ENCODE results near the gene ARHGEF4.

ARHGEF4 gene

DNA sequence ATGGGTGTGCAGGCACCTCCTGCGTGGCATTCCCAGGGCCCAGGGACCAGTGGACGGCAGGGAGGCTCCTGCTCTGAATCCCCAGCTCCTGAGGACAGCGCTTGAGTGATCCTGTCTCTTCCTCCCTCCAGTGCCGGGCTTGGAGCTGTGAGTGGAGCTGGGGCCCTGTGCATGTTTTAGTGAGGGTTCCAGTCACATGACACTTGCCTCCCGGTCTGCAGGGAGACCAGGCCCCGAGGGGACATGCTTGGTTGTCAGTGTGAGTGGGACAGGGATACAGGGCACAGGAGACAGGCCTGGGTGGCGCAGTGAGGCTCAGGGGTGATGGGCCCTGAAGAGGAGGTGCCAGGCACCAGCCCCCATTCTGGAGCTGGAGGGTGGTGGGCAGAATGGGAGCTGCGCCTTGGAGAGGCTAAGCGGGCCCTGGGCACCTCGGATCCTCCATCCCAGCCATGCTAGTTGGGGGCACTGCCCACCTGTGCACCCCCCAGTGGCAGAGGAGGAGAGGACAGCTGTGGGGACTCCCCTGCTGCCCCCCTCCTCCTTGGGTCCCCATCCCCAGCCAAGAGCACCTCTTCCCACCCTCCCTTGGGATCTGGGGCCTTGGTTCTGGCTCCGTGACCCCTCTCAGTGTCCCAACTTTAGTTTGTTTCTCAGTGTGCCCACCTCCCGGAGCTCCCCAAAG, 12.0 kb downstream of the ARHGEF4 start:
- no peak for DNase-seq (ENCODE audit: low read depth, low spot score)
- no peak overlapping the region for H3K4me3 ChIP-seq (ENCODE audit: low read length)

DNA sequence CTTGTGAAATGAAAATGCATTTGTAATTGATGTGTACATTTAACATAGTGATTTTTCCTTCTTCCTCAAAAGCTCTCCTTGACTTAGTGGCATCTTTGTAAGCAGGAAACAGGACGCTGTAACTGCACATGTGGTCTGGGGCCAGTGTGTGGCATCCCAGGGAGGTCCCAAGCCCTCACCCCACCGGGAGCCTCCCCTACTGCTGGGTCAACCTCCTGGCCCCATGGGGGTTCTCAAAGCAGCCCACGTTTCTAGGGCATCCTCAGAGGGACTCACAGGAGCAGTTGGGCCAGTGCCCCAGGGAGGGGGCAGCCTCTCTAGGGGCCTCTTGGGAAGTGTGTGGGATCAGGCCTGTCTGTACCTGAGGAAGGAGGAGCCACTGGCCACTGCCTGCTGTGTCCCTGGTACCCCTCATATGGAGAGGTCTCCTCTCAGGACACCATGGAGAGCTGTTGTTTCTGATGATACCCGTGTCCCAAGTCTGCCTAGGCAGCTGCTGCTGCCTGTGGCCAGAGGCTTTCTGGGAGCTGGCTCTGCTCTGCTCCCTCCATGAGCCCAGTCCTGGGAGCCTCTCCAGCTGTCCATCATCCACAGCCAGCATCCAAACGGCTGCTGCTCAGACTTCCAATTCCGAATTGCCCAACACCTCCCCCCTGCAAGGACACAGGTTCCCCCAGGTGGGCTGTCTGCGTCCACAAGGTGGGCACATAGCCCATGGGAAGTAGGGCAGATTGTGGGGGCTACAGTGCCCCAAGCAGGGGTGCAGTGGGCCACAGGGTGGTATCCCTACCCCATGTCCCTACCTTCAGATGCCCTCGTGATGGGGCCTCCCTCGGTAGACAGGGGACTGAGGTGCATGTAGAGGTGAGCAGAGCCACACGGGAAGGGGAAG, 13.4 kb downstream of the ARHGEF4 start:
- no peak for DNase-seq (ENCODE audit: low read depth, low spot score)
- no peak overlapping the region for H3K4me3 ChIP-seq (ENCODE audit: low read length)

DNA sequence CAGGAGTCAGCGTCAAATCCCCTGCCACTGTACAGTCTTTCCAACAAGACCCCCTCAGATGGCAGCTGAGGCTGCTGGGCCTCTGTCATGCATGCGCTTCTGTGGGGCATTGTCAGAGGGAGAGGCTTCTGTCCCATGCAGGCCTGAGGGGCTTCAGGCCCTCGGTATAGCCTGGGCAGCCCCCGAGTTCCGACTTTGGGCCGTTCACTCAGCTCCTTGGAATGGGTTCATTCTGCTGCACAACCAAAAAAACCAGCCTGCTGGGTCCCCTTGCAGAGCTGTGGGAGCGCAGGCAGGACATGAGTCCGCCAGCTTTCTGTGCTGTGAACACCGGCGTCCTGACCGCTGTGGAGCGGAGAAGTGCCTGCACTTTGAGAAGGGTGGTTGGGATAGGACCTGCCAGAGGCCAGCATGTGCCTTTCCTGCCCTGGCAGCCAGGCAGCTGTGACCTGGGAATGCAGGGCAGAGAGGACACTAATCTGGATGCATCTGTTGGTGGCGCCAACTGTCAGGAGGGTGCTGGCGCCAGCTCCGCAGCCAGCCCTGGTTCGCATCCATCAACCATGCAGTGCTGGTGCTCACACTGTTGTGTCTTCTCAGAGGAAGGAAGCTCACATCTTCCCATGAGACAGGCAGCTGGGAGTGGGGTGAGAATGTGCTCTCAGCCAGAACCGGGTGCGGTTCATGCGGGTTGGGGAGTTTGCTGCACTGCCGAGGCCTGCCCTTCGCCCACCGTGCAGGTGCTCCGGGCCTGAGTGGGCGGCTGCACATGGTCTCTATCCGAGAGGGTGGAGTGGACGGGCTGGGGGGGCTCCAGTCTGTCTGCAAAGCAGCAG, 14.3 kb downstream of the ARHGEF4 start:
- H3K4me3 ChIP-seq (ENCODE audit: low read length) = no peak overlapping the region
- DNase-seq (ENCODE audit: low read depth, low spot score) = no peak

DNA sequence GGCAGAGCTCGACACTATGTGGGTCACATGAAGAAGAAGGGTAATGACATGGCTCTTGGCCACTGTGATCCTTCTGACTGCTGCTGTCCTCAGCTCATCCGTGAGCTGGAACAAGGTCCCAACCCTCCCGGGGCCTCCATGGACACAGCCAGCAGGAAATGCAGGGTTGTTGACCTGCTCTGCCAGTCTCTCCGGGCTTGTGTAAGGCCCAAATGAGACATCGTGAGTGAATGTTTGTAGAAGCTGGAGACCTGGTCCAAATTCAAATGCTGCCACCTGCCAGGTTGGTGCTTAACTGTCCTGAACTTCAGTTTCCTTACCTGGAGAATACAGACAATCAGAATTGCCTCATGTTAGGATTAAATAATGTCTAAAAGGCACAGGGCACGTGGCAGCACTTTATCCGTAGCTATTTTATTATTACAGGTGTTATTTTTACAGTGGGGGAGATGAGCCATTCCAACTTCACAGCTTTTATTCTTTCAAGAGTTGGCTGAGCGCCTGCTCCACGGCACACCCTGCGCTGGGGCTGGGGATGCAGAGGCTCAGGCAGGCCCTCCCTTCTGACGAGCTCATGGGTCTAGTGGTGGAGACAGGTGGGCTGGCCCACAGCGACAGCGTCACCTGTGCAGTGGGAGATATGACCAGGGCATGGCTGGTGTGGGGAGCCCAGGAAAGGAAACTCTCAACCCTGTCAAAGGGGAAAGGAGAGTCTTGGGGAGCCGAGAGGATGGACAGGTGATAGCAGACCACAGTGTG, 15.1 kb downstream of the ARHGEF4 start:
- H3K4me3 ChIP-seq (ENCODE audit: low read length) = no peak overlapping the region
- DNase-seq (ENCODE audit: low read depth, low spot score) = no peak

DNA sequence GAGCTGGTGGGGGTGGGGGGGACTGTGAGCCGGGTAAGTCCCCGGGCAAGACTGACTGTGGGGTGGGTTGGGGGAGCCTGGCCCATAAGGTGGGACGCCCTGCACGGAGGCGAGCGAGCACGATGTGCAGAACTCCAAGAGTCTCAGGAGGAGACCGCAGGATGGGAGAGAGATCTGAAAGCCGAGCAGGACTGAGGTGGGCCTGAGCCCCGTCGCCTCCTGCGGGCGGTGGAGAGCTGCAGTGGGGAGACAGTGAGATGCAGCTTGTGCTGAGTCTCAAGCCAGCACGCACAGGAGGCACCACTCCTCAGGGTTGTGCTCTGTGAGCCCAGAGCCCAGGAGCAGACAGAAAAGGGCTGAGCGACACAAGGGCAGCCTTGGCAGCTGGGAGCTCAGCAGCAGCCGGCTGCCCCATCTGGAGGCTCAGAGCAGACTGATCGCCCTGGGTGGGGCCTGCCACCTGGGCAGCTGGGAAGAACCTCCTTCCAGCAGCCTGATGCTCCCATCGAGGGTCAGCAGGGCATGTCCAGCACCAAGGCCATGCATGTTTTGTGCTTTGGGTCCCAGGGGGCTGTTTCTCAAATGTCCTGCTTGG, 15.9 kb downstream of the ARHGEF4 start:
- no peak for DNase-seq (ENCODE audit: low read depth, low spot score)
- no peak overlapping the region for H3K4me3 ChIP-seq (ENCODE audit: low read length)

DNA sequence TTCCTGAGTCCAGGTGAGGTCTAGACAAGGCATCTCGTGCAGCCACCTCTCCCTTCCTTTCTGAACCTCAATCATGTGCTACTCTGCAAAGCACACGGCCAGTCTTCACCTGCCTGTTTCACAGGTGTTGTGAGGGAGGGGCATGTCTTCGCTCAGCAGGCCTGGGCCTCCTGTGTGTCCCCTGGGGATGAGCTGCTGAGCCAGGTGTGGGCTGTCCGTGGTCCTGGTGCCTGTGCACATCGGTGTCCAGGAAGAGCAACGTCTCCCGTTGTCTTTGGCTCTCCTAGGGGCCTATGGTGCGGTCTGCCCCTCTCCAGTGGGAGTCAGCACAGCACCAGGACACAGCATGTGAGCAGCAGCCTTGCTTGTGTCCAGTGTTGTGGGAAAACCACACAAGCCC, 16.7 kb downstream of the ARHGEF4 start:
- no peak overlapping the region for H3K4me3 ChIP-seq (ENCODE audit: low read length)
- DNase-seq (ENCODE audit: low read depth, low spot score) = no peak

DNA sequence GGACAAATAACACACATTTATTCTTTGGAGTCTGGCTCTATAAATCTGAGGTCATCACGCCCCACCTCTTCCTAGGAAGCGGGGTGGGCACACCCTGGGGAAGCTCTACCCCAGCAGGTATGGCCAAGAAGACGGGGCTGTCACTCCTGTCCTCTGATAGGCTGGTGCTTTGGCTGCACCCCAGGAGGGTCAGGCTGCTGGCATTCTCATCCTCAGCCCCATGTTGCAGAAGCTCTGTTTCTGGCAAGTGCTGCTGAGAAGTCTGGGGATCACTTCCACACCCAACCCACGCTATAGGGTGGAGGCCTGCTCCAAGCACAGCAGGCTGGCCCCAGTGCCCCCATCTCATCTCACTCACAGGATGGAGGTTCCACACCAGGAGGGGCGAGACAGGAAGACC, 17.6 kb downstream of the ARHGEF4 start:
- no peak overlapping the region for H3K4me3 ChIP-seq (ENCODE audit: low read length)
- no peak for DNase-seq (ENCODE audit: low read depth, low spot score)

DNA sequence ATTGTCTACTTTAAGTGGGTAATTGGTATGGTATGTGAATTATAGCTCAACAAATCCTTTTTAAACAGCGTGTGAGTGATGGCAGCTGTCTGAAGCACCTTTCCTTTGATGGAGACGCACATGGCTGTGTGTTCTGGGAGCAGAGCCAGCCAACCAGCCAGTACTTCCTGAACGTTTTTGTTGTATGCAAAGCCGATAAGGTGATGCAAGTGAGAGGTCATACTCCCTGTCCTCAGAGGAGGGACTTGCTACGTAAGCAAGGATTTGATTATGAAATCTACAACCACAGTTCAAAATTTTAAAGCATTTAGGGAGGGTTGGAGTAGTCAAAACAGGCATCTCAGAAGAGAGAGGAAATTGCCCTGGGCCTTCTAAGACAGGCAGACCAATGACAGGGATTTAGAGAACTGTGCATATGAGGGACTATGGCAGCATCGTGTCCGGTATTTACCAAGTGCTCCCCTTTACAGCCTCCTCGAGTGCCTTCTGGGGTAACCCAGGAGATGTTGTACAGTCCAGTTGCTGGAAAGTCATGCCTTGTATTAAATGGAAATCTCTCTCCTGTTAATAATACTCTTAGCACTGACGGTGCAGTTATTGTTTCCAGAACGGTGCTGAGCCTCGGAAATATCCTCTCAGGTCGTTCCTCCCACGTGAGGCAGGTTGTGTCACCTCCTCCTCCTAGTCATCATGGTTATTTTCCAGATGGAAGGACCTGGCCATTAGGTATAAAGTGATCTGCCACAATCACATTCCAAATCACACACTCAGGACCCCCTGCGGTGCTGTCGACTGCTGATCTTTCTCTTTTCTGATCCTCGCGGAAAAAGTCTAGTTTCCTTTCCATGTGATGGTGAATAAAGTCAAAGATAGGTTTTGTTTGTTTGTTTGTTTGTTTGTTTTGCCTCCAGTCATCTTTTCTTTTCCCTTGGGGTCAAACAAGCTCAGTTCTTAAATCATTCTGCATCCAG, 28.4 kb downstream of the ARHGEF4 start:
- peak; percentile 56 for DNase-seq (ENCODE audit: low read depth, low spot score)
- no peak overlapping the region for H3K4me3 ChIP-seq (ENCODE audit: low read length)

DNA sequence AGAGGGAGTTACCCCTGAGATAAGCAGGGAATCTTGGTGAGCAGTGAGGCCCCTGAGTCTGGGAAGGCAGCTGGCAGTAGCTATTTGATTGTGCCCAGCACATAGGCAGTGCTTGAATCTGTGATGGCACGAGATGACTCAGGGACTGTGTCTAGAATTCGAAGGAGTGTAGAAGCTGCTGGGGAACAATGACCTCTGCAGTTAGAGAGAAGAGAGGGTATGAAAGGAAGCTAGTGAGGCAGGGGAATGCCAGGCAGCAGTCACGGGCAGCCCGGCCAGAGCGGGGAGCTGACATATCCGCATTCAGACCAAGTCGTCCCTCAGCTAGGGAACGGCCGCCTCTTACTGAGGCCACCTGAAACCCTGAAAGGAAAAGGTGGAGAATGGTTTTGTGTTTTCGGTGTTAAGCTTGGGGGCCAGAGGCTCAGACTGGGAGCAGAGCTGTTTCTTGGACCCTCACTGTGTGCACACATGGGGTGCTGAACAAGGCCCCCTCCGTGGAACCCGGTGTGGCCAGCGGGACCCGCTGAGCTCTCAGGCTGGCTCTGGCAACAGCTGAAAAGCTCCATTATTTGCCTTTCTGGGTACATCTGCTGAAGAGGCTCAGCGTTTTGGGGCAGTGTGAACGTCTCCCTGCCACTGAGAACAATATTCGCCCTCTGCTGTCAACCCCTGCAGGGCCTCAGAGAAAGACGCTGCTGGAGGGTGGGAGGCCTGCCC, 32.9 kb downstream of the ARHGEF4 start:
- no peak for DNase-seq (ENCODE audit: low read depth, low spot score)

DNA sequence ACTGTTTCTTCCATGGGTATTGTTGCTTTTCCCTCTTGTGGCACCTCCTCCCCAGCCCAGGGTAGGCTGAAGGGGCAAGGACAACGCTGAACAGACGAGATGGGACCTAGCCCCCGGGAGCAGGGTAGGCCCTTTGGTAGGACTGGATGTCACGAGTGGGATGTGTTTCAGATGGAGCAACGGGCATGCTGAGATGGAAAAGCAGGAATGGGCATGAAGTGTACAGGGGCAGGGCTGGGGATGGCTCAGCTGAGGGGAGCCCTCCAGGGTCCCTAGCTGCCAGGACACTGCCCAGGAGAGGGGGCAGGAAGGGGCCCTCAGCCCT, 33.4 kb downstream of the ARHGEF4 start:
- DNase-seq (ENCODE audit: low read depth, low spot score) = no peak

More for the DNA sequence above, 32.9 kb downstream of the ARHGEF4 start:
- no peak overlapping the region for H3K4me3 ChIP-seq (ENCODE audit: low read length)

DNA sequence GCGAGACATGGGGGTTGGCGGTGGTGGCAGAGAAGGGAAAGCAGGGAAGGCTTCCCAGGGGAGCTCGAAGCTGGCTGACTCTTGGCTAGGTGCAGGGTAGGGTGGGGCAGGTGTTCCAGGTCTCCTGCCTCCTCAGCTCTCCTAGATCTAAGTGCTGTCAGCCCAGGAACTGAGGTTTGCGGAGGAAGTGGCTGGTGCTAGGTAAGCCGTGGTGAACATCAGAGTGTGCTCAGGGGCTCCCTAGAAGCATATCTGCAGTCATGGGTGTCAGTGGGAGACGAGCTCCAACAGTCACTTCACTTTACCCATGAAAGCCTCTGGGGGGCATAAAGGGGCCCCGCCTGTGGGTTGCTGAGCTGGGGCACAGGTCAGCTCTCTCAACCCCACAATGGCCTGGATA, 34.1 kb downstream of the ARHGEF4 start:
- peak; percentile 60 for DNase-seq (ENCODE audit: low read depth, low spot score)
- no peak overlapping the region for H3K4me3 ChIP-seq (ENCODE audit: low read length)

More for the DNA sequence above, 33.4 kb downstream of the ARHGEF4 start:
- H3K4me3 ChIP-seq (ENCODE audit: low read length) = no peak overlapping the region

DNA sequence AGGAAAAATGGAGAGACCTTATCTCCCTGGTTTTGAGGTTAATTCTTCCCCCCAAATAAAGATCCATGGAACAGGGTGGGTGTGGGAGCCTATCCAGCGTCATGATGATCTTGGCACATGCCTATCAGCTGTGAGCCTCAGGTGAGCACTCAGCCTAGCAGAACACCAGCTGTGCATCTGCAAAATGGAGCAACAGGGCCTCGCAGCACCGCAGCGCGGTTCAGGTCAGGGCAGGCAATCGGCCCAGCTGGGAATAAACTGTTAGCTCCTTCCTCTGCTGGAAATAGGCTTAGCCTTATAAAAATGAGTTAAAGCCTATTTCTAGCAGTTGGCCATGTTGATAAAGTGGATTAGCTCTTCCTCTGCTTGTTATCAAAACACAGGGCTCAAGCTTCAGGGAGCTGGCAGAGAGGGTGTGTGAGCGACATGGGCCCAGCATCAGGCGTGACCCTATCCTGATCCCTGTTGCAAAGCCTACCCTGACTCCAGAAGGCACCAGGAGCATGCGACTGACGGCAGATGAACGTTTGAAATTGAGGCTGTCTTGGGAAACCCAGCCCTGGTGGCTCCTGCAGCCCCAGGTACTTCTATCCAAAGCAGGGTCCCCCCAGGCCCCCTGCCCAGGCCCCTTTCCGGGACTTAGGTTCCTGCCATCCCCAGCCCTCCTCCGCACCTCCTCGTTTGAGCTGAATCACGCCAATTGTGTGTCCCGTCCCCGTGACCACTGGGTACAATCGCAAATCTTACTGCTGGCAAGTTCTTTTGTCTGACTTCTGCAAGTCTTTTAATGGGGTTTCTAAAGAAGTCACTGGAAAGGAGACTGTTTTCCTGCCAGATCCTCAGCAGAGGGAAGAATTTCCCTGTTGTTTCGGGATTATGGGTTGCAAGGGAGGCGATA, 35.4 kb downstream of the ARHGEF4 start:
- no peak for DNase-seq (ENCODE audit: low read depth, low spot score)
- no peak overlapping the region for H3K4me3 ChIP-seq (ENCODE audit: low read length)

DNA sequence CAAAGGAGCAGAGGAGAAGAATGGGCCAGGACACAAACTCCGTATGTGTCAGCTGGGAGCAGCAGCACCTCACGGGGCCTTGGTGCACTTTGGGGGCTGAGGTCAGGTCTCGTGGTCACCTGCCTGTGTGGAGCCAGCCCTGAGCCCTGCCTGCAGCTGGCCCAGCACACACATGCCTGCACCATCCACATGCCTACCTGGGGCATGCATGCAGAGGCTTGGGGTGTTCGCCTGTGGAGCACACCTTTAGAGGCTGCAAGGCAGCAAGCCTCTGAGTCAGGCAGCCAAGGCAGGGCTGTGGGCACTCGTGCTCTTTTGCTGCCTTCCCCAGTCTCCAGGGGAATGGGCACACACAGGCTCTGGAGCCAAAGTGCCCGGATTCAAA, 36.0 kb downstream of the ARHGEF4 start:
- DNase-seq (ENCODE audit: low read depth, low spot score) = no peak
- H3K4me3 ChIP-seq (ENCODE audit: low read length) = no peak overlapping the region

DNA sequence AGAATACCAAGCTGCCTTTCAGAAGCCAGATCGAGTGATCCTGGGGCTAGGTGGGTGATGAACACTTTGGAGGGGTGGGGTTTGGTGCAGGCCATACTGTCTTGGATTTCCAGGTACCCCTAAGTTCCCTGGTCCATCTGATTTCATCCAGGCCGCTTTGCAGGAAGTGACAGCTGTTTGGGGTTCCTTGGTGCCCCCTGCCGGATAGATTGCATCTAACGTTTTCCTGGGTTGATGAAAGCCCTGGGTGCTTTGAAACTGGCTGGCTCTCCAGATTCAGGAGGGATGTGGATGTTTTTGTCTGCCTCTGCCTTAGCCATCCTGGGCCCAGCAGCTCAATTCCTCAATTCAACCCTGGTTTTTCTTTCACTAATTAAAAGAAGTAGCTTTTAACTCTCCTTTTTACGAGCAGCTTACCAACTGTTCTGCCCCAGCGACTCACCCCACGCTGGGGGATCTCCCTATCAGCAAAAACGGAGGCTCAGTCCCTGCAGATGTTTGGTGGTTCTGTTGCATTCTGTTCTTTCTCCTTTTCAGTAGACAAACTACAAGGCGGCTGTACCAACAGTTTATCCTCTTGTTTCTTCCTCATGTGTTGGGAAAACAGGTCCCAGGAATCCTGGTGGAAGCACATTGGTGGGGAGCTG, 37.1 kb downstream of the ARHGEF4 start:
- H3K4me3 ChIP-seq (ENCODE audit: low read length) = no peak overlapping the region
- DNase-seq (ENCODE audit: low read depth, low spot score) = peak; percentile 48

DNA sequence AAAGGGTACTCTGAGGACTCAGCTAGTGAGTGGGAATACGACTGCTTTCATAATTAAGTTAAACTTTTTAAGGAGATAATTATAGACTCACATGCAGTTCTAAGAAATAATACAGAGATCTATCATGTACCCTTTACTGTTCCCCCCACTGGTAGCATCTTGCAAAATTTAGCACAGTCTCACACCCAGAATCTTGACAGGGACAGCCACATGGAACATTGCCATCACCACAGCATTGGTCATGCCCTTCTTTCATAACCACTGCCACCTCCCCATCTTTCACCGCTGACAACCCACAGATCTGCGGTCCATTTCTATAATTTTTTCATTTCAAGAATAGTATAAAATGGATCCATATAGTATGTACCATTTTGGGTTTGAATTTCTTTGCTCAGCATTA, 37.8 kb downstream of the ARHGEF4 start:
- no peak overlapping the region for H3K4me3 ChIP-seq (ENCODE audit: low read length)
- DNase-seq (ENCODE audit: low read depth, low spot score) = no peak

DNA sequence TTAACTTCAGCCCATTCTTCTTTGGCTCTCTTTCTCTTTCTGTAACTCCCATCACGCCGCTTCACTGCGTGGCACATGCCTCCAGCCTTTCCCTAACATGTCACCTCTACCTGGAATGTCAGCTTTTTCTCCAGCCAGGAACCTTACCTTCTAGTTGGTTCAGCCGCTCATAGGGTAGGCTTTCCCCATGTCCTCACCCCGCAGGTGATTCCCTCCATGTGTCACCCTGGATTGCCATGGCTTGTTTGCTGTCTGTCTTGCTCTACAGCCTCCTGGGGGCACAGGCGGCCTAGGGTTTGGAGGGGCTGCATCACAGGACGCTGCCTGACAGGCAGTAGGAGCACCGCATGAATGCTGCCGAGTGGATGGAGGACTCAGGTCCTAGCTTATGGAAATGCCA, 39.2 kb downstream of the ARHGEF4 start:
- no peak overlapping the region for H3K4me3 ChIP-seq (ENCODE audit: low read length)
- no peak for DNase-seq (ENCODE audit: low read depth, low spot score)
